Panc1 (cell line): ENCODE measurements around the gene UROC1. TPM values are rescaled to one million over a fixed set of nuclear protein-coding genes. Genes with fewer than 3 reads are reported as not detected.

Experiments used
- ATAC-seq: fragments of 200-7000 bp; cut with Tn5 transposase; 2 replicates; pipeline ENCODE4 v1.9.1; 2020; ENCODE audit warnings: mild to moderate bottlenecking, moderate library complexity
- BruUV-seq: library from RNA; stranded (reverse); fragments of 400-500 nt; replicated peaks from 2 replicates; lab custom pipeline; 2021; lab: Mats Ljungman, UMichigan
- CTCF ChIA-PET: fragments of 300-600 bp; sonication (Branson Sonifier 250); formaldehyde crosslinking; loops from one replicate; lab custom pipeline; 2022; ENCODE audit warnings: antibody characterized with exemption; lab: Charles Lee
- POLR2A ChIA-PET: fragments of 300-600 bp; sonication (Branson Sonifier 250); formaldehyde crosslinking; loops from one replicate; lab custom pipeline; 2022; ENCODE audit warnings: antibody characterized with exemption; lab: Charles Lee
- DNase-seq: peaks from one replicate; pipeline ENCODE4 v3.0.0-alpha.2; 2010; ENCODE audit warnings: low read depth, low spot score
- H3K27ac ChIP-seq: 2 replicates; pipeline ENCODE4 v1.5.1; 2011; ENCODE audit warnings: mild to moderate bottlenecking, low read length, inconsistent platforms
- H3K27me3 ChIP-seq: fragments of 200-500 bp; sonication (Bioruptor generic); 2 replicates; pipeline ENCODE4 v1.6.0; 2014; ENCODE audit warnings: low read length, inconsistent platforms; ENCODE audit not compliant: control insufficient read depth, insufficient read depth
- H3K36me3 ChIP-seq: fragments of 200-500 bp; sonication (Bioruptor generic); 2 replicates; pipeline ENCODE4 v1.5.1; 2014; ENCODE audit warnings: inconsistent platforms, mild to moderate bottlenecking, low read length, moderate library complexity; ENCODE audit not compliant: control insufficient read depth, insufficient read depth
- H3K4me1 ChIP-seq: 2 replicates; pipeline ENCODE4 v1.5.1; 2011; ENCODE audit warnings: inconsistent platforms, mild to moderate bottlenecking, low read length, moderate library complexity; ENCODE audit not compliant: control insufficient read depth, insufficient read depth
- H3K4me3 ChIP-seq, 2 experiments: 2 replicates each; pipeline ENCODE4 v1.5.1; 2011 to 2012; ENCODE audit warnings: low read depth in 2 of 2, low read length in 2 of 2, mild to moderate bottlenecking in 2 of 2, inconsistent platforms in 1 of 2, moderate library complexity in 1 of 2
- H3K9me3 ChIP-seq: fragments of 200-500 bp; sonication (Bioruptor generic); 2 replicates; pipeline ENCODE4 v1.5.1; 2014; ENCODE audit warnings: low read depth, mild to moderate bottlenecking, inconsistent platforms, low read length, moderate library complexity; ENCODE audit not compliant: control insufficient read depth, insufficient read depth
- CTCF ChIP-seq: fragments of 450-650 bp; IDR thresholded peaks from 2 replicates; pipeline ENCODE4 v1.5.1; 2017; ENCODE audit warnings: mild to moderate bottlenecking
- POLR2AphosphoS5 ChIP-seq: IDR thresholded peaks from 2 replicates; pipeline ENCODE4 v1.6.1; 2012; ENCODE audit warnings: mild to moderate bottlenecking, low read depth, low read length, moderate library complexity
- SIN3A ChIP-seq: IDR thresholded peaks from 2 replicates; pipeline ENCODE4 v1.6.1; 2012; ENCODE audit warnings: low read depth, mild to moderate bottlenecking, low read length, moderate library complexity, borderline replicate concordance; ENCODE audit not compliant: insufficient read depth
- TCF7L2 ChIP-seq: IDR thresholded peaks from 2 replicates; pipeline ENCODE4 v1.6.1; 2011; ENCODE audit warnings: mild to moderate bottlenecking, low read depth, low read length, inconsistent platforms
- in situ Hi-C: cut with HindIII; loops from 2 replicates; pipeline ENCODE4 v1.10.0; 2016; ENCODE audit warnings: low sequenced_read_pairs, low pct_unique_long_range_greater_than_20kb
- intact Hi-C: fragments of 100-400 bp; cut with micrococcal nuclease; formaldehyde crosslinking; loops from one replicate; pipeline ENCODE4 v1.10.0; 2022; ENCODE audit not compliant: unreplicated experiment
- total RNA-seq: library from RNA; stranded (reverse); gene quantifications from one replicate; pipeline ENCODE4 v1.2.1, GENCODE V29; 2021; ENCODE audit not compliant: unreplicated experiment
- TF ChIP-seq, protein P1 (sequence below), 2 experiments: IDR thresholded peaks; 2 replicates each; pipeline ENCODE4 v1.6.1; 2011 to 2012; ENCODE audit warnings: low read depth in 2 of 2, control low read depth in 1 of 2, low read length in 1 of 2, mild to moderate bottlenecking in 1 of 2, moderate library complexity in 1 of 2; ENCODE audit not compliant: insufficient read depth in 1 of 2

The UROC1 gene
- total RNA-seq, 1 experiment from 2014 or later = not detected

DNA sequence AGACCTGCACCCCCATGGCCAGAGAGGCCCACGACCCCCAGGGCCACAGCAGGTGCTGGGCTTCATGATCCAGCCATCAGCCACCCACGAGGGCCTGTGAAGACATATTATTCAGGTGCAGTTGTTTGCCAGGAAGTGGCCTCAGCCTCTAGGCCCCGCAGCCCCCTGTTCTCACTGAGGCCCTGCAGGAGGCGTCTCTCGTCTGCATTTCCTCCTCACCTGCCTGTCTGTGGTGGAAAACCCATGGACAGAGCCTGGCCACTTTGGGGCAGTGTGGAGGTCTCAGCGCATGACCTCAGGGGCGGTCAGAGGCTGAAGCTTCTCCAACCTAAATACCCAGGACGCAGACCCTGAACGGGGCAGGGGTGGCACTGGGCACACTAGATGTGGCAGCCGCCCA, 18.6 kb downstream of the UROC1 start:
- intact Hi-C loops (no loop called here), in situ Hi-C loops (no loop called here)
- Histone ChIP-seq H3K27me3 (no peaks in the 10 kb centered on the region), H3K4me3 (no peak overlapping the region), H3K36me3 (no peaks in the 10 kb centered on the region), H3K4me1 (no peaks in the 10 kb centered on the region; the same call in 1 of the 2 replicates), H3K9me3 (no peaks in the 10 kb centered on the region), H3K27ac (no peak overlapping the region)
- TF ChIP-seq CTCF (no peak), TCF7L2 (no peak), SIN3A (no peak), POLR2AphosphoS5 (no peak)
- TF ChIP-seq, protein P1, sequence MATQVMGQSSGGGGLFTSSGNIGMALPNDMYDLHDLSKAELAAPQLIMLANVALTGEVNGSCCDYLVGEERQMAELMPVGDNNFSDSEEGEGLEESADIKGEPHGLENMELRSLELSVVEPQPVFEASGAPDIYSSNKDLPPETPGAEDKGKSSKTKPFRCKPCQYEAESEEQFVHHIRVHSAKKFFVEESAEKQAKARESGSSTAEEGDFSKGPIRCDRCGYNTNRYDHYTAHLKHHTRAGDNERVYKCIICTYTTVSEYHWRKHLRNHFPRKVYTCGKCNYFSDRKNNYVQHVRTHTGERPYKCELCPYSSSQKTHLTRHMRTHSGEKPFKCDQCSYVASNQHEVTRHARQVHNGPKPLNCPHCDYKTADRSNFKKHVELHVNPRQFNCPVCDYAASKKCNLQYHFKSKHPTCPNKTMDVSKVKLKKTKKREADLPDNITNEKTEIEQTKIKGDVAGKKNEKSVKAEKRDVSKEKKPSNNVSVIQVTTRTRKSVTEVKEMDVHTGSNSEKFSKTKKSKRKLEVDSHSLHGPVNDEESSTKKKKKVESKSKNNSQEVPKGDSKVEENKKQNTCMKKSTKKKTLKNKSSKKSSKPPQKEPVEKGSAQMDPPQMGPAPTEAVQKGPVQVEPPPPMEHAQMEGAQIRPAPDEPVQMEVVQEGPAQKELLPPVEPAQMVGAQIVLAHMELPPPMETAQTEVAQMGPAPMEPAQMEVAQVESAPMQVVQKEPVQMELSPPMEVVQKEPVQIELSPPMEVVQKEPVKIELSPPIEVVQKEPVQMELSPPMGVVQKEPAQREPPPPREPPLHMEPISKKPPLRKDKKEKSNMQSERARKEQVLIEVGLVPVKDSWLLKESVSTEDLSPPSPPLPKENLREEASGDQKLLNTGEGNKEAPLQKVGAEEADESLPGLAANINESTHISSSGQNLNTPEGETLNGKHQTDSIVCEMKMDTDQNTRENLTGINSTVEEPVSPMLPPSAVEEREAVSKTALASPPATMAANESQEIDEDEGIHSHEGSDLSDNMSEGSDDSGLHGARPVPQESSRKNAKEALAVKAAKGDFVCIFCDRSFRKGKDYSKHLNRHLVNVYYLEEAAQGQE (IDR thresholded peaks at IDR 0.05; ENCODE audit: insufficient read depth in 1 of 2, low read depth in 2 of 2, low read length in 1 of 2) = no peak
- no peak for DNase-seq
- CTCF ChIA-PET = no interaction called here
- no TSS peak for BruUV-seq
- POLR2A ChIA-PET = no interaction called here
- no peak for ATAC-seq

GRCh38 chr3:126498461-126498860, 19.1 kb downstream of the UROC1 start:
- in situ Hi-C loops = no loop called here
- H3K27ac ChIP-seq = no peak overlapping the region
- H3K4me3 ChIP-seq = no peak overlapping the region
- DNase-seq (no peak), ATAC-seq (no peak)
- ChIA-PET POLR2A (no interaction called here), CTCF (no interaction called here)
- H3K27me3 ChIP-seq = no peaks in the 10 kb centered on the region
- TF ChIP-seq SIN3A = no peak
- no peak for TF ChIP-seq CTCF
- H3K4me1 ChIP-seq = no peaks in the 10 kb centered on the region; the same call in 1 of the 2 replicates
- intact Hi-C loops = no loop called here
- H3K9me3 ChIP-seq = no peaks in the 10 kb centered on the region
- no peaks in the 10 kb centered on the region for H3K36me3 ChIP-seq
- no TSS peak for BruUV-seq
